Stimulated activated CD4-positive, alpha-beta T cell treated with anti-CD3 and anti-CD28 coated beads, Interleukin-15, amount 100 ng/mL, for 24 hours (primary cell): ENCODE measurements around the gene TRIM14.
"Not testable (repeated sequence)": the region's sequence is repeated elsewhere in the genome, so short reads cannot be mapped to it uniquely, and the experiment has no call there.

Experiments
- DNase-seq: peaks from one replicate; pipeline ENCODE4 v3.0.0-alpha.2; 2020

TRIM14 gene

DNA sequence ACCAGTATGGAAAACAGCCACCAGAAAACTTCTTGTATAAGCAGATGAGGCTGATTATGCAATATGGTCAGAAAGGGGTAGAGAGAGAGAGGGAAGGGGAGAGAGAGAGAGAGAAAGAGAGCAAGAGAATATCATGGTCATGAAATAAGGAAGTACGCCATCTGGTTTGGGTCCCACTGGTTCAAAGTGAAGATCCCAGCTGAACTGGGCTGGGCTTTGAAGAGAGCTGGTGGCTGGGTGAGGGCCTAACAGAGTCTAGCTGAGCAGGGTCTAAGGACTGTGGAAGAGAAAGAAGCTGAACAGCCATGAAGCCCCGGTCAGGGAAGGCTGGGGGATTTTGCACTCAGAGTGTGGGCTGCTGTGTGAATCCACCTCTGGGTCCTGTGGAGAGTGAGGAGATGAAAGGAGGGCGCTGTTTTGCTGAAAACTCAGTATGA lies 14.6 kb downstream of the TRIM14 start:
- DNase-seq, result no peak

DNA sequence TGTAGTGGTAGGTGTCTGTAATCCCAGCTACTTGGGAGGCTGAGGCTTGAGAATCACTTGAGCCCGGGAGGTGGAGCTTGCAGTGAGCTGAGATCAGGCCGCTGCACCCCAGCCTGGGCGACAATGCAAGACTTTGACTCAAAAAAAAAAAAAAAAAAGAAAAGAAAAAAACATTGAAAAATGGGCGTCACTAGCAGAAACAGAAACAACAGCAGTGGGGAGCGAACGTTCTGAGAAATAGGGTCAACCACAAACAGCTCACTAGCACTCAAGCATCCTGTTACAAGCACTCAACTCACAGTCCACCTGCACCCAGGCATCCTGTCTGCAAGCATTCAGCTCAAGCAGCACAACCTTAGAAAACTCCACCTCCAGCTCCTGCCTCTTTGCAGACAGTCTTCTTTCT lies 17.2 kb downstream of the TRIM14 start:
- DNase-seq, result peak; percentile 78

DNA sequence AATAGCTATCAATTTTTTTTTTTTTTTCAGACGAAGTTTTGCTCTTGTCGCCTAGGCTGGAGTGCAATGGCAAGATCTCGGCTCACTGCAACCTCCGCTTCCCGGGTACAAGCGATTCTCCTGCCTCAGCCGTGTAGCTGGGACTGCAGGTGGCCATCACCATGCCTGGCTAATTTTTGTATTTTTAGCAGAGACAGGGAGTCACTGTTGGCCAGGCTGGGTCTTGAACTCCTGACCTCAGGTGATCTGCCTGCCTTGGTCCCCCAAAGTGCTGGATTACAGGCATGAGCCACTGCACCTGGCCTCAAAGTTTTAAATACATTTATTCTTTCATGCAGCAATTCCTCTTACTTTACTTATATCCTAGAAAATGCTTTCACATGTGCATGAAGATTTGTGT lies 17.6 kb downstream of the TRIM14 start:
- DNase-seq, result no peak

DNA sequence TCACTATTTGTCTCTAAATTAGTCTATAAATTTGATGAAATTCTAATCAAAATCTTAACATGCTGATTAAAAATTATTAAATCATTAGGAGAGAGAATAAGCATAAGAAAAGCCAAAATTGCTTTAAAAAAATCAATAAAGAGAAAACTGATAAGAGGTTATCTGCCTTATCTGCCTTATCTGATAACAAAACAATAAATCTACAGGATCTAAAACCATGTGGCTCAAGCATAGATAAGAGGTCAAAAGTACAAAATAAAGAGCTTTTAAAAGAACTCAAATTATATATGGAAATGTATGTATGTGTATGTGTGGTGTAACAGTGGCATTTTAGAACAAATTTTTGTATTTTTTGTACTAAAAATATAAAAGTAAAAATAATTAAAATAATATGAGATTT lies 18.6 kb downstream of the TRIM14 start:
- DNase-seq, result no peak

DNA sequence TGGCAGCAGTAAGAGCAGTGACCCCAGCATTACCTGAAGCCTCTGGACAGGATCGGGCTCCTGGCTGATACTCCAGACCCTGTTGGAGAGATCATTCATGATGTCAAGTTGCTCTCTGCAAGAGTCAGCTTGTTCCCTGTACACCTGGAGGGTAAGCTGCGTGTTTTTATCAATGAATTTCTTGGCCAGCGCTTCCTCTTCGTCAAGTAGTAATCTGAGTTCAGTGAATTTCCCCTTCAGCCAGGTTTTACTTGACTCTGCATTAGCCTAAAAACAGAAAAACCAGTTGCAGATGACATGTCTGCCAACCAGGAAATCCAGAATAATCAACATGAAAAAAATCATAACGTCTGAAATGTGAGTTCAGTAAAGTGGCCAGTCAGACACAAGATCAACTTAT lies 19.1 kb downstream of the TRIM14 start:
- DNase-seq, result no peak

DNA sequence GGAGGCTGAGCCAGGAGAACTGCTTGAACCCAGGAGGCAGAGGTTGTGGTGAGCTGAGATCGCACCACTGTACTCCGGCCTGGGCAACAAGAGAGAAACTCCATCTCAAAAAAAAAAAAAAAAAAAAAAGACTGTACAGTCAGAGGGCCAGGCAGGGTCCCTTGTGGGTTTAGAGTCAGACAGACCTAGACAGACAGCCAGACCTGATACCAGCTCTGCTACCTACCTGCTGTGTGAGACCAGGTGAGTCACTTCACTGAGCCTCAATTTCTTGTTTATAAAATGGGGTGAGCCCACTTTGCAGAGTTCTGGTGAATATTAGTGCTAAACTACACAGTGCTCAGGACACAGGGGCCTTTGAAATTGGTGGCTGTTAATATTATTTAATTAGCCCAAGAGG lies 19.7 kb downstream of the TRIM14 start:
- DNase-seq, result no peak

DNA sequence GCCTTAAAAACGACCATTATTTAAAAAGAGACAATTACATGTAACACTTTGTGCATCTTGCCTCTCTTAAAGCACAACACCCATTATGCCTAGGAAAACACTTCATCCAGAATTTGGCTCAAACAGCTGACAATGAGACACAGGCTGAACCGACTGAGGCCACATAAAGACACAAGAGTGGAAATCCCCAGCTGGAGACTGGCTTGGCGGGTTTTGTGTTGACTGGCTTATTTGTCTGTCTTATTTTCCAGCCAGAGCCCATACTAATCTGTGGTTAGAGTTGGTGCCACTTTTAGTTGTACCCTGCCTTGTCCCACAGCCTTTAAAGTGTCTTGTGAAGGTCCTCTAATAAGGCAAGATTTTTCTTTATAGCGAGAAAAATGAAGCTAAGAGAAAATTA lies 21.2 kb downstream of the TRIM14 start:
- peak; percentile 59 for DNase-seq

DNA sequence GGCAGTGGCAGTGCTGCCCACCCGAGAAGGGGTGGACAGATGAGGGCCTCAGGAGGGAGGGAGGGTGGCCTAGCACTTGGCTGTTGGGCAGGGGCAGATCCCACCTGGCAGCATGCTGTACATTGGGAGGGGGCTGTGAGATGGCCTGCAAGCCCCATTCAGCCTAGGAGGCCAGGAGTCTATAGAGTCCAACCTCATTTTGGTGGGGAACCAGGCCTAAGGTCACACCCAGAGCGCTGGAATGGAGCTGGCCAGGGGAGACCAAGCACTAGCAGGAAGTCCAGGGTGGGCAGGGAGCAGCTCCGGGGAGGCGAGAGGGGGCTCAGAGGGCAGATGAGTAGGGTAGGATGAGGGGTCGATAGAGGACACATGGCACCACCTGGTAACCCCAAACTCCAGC lies 22.9 kb downstream of the TRIM14 start:
- DNase-seq, result no peak

DNA sequence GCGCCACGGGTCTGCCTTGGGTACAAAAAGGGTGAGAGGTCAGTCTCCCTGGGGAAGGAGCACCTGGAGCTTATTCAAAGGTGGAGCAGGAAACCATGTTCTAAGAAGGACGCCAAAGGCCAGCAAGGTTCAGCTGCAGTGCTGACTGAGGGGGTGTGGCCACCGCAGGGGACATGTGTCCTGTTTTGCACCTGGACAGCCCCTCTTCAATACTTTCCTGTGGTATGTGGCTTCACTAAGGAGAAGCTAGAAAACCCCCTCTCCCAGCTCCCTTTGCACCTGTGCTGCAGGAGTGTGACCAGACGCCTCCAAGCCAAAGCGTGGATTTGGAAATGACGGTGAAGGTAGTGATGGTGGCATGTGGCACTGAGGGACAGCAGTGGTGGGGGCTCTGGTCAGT lies 23.6 kb downstream of the TRIM14 start:
- no peak for DNase-seq

DNA sequence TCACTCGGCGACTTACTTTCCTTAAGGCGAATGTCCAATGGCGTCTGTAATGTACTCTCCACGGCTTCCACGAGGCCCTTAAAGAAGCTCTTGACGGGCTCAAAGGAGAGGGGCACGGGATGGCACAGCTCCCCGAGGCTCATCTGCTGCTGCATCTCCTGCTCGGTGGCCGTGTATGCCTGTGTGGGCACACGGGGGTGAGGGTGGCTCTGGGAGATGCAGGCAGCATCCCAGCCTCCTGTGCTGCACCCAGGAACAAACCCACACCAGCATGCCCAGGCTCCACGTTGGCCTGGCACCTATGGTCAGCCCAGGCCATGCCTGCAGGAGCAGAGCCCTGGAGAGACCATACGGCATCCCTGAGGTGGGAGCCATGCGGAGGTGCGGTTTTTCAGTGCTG lies 24.2 kb downstream of the TRIM14 start:
- no peak for DNase-seq

DNA sequence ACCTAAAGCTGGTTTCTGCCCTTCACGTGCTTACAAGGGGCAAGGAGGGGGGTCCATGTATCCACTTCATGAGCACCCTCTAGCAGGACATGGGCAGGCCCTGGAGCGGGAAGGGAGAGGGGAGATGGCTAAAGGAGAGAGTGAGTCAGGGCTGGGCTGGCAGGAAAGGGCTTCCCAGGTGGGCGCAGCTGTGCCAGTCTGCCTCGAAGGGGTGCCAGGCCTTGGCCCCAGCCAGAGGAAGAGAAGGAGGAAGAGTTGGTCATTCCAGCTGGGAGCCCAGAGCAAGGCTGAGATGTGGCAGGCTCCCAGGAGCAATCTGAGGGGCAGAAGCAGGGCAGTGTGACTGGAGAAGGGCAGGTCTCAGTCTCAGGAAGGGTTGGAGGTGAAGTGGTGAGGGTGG lies 24.7 kb downstream of the TRIM14 start:
- no peak for DNase-seq

DNA sequence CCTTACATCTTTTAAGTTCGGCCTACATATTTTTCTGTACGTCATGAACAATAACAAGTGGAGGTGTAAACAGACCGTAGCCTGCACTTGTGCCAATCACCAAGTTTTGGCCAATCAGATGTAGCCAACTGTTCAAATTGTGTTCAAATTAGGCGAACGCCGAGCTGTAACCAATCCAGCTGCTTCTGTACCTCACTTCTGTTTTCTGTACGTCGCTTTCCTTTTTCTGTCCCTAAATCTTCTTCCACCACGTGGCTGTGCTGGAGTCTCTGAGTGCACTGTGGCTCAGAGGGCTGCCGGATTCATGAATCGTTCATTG lies 26.4 kb downstream of the TRIM14 start:
- peak; percentile 26 for DNase-seq

DNA sequence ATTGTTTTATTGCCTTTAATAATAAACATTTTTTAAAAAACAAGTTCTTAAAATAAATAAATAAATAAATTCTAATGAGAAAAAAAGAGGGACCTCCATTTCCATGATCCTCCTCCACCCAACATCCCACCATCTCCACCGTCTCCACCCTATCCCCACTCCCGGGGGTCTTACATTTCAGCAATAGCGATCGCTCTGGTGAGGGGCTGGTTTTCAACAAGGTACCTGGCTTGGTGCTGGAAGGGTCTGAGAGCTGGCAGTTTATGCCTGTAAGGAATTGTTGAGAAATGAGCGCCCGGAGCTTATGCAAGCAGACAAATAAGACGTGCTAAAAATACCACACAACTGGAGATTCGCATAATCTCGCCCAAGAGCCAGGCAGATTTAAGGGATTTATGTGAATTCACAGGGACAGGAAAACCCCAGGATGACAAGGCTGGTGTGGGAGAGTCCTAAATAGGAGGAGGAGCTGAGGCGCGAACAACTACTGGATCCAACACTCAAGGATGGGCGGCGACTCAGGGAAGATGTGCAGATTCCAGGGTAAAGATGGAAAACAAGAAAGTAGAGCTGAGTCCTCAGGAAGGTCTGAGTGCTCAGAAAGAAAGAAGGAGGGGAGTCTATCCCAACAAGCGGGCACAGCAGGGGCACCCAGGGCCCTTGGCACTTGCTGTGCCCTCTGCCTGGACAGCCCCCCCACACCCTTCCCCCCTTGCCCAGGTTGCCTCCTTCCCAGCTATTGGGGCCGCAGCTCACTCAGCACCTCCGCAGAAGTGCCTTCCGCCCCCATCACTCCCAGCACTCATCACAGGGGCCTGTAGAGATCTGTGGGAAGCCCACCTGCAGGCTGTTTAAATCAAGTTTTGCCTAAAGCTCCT lies 27.0 kb downstream of the TRIM14 start:
- DNase-seq, result no peak

DNA sequence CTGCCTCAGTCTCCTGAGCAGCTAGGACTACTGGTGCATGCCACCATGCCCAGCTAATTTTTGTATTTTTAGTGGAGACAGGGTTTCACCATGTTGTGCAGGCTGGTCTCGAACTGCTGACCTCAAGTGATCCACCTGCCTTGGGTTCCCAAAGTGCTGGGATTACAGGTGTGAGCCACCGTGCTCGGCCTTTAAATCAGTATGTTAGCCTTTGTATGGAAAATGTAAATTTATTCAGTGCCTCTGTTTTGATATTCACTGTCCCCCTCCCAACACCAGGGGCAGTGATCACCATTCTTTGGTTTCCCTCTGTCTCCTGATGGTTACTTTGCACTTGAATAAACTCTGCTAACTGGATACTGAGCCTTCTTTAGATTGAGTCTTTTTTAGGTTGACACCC lies 28.3 kb downstream of the TRIM14 start:
- DNase-seq, result not testable (repeated sequence)

DNA sequence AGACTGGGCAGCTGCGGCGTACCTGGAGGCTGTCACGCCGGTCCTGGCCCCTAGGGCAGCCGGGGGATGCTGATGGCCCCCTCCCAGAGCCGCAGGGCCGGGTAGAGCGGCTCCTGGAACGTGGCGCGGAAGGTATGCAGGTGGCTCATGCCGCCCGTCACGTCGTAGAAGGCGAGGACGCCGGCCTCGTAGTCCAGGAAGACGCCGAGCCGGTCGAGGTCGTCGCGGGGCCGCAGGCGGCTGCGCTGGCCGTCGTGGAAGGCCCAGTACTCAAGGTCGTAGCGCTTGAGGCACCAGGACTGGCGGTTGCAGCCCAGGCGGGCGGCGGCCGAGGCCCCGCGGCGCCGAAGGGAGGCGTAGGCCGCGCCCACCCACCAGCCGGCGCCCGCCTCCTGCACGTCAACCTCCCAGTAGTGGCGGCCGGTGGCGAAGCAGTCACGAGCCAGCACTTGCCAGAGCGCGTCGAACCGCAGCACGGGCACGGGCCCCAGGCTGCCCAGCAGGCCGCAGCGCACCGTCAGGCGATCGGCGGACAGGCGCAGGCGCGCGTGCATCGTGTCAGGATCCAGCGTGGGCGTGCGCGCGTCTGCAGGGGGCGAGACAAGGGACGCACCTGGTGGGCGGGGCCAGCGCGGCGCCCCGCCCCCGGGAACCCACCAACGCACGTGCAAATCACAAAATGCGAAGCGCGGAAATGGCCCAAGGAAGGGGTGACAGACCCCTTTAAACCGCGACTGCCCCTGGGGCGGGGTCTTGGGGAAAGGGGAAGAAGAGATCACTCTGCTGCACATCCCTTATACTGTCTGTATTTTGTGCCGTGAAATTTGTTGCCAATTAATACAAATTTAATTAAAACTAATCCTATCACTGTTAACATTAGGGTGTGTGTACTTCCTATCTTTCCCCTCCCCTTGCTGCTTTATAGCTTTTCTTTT lies 31.3 kb downstream of the TRIM14 start:
- DNase-seq, result peak; percentile 43

DNA sequence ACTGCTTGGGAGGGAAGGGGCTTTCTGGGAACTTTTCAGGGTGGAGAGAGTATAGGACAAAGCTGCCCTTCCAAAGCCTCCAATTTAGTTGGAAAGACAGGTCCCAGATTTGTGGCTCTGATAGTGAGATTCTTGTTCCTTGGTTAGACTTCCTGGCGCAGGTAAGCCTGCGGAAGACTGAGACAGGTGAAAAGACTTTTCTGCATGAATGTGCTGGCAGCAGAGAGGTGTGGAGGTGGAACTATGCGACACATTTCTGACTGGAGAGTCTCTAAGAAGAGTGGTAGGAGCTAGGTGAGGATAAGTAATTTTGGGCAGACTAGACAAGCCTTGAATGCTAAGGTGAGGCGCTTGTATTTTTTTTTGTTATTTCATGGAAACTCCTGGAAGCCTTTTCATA lies 32.6 kb downstream of the TRIM14 start:
- no peak for DNase-seq

DNA sequence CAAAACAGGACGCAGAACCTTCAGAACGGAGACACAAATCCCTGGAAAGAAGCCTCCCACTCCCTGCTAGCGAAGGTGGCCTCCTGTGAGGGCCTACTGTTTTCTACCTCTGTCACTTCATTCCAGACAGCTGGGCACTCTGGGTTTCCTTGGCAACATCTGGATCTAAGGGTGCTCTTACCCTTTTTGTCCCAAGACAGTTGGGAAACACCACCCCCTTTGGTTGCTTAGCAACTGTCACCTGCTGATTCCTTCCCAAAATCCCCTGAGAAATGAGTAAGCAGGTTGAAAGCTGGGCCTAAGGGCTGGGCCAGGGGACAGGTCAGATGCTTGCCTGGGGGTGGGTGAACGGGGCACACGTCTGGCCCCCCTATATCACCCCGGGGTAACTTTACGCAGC lies 33.1 kb downstream of the TRIM14 start:
- no peak for DNase-seq

DNA sequence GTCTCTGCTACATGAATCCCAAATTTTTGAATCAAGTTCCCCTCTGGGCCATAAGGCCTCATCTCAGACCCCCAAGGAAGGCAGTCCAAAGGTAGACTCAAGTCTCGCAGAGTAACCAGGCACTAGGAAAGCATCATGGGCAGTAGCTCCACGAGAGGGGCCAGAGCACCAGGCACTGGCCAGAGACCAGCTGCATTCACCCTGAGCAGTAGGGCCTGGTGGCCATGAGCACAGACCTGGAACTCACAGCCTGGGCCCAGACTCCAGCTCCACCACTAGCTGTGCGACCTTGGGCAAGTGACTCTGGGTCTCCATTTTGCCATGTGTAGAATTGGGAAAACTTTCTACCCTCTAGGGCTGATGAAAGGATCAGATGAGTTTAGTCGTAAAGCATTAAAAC lies 34.0 kb downstream of the TRIM14 start:
- no peak for DNase-seq

DNA sequence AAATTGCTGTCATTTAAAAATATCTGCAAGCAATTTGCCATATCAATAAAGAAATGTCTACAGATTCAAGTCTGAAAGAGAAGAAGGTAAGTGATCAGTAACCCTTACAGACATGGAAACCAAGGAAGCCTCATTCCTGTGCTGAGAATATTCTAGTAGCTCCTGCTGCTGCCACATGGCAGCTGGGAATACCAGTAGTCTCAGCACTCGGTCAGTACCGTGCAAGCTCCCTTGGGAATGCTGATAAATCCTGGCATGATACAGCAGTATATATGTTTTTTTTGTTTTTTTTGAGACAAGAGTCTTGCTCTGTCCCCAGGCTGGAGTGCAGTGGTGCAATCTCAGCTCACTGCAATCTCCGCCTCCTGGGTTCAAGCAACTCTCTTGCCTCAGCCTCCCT lies 34.6 kb downstream of the TRIM14 start:
- DNase-seq, result no peak

DNA sequence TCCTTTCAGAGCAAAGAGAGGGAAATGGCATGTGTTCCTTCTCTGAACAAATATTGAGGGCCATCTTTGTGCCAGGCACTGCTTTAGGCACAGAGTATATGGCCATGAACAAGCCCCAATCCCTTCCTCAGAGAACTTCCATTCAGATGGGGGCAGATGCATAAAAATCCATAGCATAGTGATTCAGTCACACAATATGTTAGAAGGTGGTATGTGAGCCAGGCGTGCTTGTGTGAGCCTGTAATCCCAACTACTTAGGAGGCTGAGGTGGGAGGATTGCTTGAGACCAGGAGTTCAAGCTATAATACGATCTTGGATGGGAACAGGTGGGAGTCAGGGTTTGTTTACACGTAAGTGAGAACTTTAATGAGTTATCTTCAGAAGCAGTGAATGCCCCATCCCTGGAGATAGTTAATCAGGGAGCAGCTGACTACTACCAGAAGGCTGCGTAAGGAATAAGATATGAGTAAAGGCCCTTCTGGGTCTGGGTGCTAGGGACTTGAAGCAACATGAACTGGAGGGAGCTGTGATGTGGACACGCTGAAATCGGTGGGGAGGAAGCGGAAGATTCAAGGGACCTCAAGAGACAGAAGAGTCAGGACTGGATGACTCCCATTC lies 35.3 kb downstream of the TRIM14 start:
- DNase-seq, result no peak

DNA sequence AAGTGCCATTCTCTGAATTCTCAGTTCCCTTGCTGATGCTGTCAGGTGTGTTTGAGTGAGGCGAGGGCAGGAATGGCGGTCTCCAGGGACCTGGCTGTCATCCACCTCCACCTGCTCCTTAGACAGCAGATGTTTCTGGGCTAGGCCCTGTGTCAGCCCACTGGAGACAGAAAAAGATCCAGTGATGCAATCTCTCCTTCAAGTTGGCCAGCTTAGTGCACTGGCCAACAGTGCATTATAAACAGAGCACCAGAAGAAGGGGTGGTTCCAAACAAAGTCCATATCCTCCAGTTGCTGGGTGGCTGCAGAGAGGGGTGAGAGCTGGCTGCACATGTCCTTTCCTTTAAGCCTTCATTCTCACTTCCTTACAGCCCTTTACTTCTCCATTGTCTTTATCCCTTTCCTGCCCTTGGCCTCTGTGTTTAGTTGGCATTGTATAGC lies 35.9 kb downstream of the TRIM14 start:
- DNase-seq, result no peak

DNA sequence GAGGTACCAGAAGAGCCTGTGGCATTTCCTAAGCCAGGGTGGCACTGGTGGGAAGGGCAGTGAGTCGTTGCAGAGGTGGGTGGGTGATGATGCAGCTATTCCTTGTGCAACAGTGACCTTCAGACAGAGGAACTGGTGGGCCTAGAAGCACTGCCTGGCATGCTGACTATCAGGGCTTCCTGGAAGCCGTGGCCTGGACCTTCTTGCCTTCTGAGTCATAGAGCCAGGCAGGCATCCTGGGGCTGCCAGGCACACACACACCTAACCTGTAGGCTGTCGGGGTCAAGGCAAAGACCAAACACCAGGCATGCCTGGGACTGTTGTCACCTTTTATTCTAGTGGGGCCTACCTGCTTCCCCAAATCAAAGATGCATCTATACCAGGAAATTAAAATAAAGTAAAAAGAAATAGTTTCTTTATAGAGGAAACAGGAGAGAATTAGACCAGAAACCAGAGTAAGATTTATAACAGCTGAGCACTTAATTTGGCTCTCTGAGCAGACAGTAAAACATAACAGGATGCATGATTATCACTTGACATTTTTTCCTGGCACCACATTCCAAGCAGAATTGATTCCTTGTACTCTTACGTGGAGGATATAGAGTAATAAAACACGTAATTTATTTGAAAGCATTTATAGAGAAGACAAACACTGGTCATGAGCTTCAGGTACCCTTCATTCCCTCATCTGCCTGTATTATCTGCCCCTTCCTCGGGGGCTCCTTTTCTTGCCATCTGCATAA lies 37.4 kb downstream of the TRIM14 start:
- peak; percentile 55 for DNase-seq

DNA sequence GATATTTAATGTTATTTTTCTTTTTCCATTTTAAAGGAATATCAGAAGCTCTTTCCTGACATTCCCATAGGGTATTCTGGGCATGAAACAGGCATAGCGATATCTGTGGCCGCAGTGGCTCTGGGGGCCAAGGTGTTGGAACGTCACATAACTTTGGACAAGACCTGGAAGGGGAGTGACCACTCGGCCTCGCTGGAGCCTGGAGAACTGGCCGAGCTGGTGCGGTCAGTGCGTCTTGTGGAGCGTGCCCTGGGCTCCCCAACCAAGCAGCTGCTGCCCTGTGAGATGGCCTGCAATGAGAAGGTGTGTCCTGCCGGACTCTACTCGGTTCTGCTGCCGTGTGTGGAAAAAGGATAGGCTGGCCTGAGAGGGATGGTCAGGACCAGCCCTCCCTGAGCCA lies 38.2 kb downstream of the TRIM14 start:
- no peak for DNase-seq
